ENCODE data around the gene TIA1.
"Not testable (repeated sequence)": the region's sequence is repeated elsewhere in the genome, so short reads cannot be mapped to it uniquely, and the experiment has no call there.

Gene TIA1

DNA sequence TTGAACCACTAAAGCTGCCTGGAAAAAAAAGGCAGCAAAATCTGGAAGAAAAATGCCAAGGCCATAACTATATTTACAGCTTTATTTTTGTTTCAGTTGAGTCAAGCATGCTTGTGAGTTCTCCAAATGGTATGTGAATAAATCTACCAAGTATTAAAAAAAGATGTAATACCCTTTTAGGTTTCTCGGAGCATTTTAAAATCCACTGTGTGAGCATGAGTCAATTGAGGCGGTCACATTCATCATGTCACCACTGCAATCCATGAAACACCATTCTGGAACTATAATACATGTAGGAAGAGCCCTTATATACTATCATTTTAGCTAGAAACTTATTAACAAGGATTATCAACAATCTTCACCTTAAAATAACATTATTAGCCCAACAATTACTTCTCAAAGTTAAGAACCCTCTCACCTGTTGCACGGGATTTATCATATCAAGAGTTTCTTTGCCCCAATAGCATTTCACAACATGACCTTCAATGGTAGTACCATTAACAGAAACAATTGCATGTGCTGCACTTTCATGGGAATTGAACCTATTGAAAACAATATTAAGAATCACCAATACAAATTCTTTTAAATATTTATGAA lies 33.4 kb downstream of the TIA1 start:
- ATAC-seq = no peak

DNA sequence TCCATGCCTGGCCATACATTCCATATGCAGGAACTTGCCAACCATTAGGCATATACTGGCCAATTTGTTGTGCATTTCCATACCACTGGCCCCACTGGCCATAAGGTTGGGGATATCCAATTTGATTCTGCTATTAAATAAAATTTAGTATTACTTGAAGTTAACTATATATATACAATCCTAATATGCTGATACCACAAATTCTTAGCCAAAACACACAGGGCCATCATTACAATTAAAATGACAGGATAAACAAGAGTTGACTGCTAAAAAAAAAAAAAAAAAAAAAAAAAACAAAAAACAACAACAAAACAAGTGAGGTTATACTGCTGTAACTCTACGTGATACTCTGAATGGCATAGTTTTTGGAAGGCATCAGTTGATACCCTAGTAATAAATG lies 34.1 kb downstream of the TIA1 start:
- no peak for ATAC-seq

GRCh38 chr2:70212298-70212932 lies 36.0 kb downstream of the TIA1 start:
- ATAC-seq = no peak

- ATAC-seq = no peak
Observed at GRCh38 chr2:70211595-70211994, 36.8 kb downstream of the TIA1 start.

- no peak for ATAC-seq
Observed at GRCh38 chr2:70204452-70204851, 44.0 kb downstream of the TIA1 start.

- no peak for ATAC-seq
Observed at GRCh38 chr2:70203086-70203485, 45.3 kb downstream of the TIA1 start.

GRCh38 chr2:70202236-70202806 lies 46.1 kb downstream of the TIA1 start:
- no peak for ATAC-seq

DNA sequence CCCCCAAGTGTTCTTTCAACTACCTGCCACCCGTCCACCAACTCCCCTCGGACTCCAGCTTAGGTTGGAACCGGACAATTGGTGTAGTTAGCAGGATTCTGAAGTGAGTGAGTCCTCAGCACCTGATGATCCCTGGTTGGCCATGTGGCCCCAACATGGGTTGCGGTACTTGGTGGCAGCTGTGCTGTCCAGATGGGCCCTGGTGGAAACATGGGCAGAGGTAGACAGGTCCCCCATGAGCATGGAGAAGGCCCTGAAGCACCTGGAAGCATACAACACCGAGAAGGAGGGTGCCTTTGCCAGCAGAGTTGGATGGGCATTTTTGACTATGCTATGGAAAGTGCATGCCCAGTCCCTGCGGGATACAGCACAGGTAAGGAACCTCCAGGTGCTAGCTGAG lies 46.6 kb downstream of the TIA1 start:
- ATAC-seq = no peak

DNA sequence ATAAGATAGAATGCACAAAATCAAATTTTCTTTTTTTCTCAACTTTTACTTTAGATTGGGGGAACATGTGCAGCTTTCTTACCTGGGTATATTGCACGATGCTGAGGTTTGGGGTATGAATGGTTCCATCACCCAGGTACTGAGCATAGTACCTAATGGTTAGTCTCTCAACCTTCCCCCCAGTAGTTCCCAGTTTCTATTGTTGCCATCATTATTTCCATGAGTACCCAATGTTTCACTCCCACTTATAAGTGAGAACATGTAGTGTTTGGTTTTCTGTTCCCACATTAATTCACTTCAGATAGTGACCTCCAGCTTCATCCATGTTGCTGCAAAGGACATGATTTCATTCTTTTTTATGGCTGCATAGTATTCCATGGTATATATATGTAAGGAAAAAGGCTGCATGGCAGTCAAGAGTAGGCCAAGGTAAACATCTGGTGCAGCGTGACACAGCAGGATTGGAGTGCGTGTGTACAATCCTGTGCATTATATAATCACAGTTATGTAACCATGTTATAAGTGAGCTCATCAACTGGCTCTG lies 47.1 kb downstream of the TIA1 start:
- no peak for ATAC-seq

- ATAC-seq = no peak
Observed at GRCh38 chr2:70199320-70199864, 49.0 kb downstream of the TIA1 start.

- no peak for ATAC-seq
Observed at GRCh38 chr2:70192516-70192915, 55.9 kb downstream of the TIA1 start.

GRCh38 chr2:70191244-70191735 lies 57.1 kb downstream of the TIA1 start:
- ATAC-seq = no peak

- ATAC-seq = peak; percentile 79
Observed at GRCh38 chr2:70190418-70191243, 57.8 kb downstream of the TIA1 start, which contains the start of gene C2orf42. TSS of gene C2orf42 (minus strand) at chr2:70191019. CDS start at chr2:70181985, 9,034 bp downstream.

GRCh38 chr2:70188460-70188859 lies 60.0 kb downstream of the TIA1 start:
- ATAC-seq = no peak

- not testable (repeated sequence) for ATAC-seq
Observed at GRCh38 chr2:70187170-70187569, 61.3 kb downstream of the TIA1 start.

DNA sequence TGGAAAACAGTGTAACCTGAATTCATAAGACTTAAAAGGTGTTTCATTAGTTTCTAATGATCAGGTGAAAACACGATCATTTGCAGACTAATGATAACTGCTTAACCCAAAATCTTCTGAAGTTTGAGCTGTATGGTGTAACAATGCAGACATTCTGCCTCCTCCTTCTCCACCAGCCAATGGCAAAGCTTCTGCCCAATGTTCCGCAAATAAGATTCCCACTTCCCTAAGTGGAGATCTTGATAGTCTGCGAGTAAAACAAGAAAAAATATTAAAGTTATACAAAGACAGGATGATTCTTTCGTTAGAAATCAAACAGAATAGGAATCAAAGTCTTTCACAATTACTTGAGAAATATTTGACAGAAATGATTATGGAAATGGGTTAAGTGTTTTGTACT lies 65.7 kb downstream of the TIA1 start:
- ATAC-seq = no peak

- ATAC-seq = no peak
Observed at GRCh38 chr2:70181363-70181956, 67.0 kb downstream of the TIA1 start.

DNA sequence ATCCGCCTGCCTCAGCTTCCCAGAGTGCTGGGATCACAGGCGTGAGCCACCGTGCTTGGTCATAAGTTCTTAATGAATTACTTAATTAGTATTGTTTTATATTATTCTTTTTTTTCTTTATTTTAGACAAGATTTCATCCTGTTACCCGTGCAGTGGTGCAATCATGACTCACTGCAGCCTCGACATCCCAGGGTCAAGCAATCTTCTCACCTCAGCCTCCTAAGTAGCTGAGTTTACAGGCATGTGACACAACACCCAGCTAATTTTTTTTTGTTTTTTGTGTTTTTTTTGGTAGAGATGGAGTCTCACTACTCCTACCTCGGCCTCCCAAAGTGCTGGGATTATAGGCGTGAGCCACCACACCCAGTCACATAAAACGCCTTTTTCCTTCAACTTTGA lies 74.9 kb downstream of the TIA1 start:
- no peak for ATAC-seq

DNA sequence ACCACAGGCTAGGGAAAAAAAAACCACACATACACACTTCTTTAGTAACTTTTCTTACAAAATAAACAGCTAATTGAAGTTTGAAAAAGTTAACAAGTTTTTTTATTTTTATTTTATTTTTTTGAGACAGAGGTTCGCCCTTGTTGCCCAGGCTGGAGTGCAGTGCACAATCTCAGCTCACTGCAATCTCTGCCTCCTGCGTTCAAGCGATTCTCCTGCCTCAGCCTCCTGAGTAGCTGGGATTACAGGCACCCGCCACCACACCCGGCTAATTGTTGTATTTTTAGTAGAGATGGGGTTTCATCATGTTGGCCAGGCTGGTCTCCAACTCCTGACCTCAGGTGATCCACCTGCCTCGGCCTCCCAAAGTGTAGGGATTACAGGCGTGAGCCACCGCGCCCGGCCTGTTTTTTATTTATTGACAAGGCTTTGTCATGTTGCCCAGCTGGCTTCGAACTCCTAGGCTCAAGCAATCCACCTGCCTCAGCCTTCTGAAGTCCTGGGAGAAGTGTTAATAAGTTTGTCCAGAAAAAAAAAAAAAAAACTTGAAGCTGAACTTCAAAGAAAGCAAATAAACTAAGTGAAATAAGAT lies 78.7 kb downstream of the TIA1 start:
- not testable (repeated sequence) for ATAC-seq

DNA sequence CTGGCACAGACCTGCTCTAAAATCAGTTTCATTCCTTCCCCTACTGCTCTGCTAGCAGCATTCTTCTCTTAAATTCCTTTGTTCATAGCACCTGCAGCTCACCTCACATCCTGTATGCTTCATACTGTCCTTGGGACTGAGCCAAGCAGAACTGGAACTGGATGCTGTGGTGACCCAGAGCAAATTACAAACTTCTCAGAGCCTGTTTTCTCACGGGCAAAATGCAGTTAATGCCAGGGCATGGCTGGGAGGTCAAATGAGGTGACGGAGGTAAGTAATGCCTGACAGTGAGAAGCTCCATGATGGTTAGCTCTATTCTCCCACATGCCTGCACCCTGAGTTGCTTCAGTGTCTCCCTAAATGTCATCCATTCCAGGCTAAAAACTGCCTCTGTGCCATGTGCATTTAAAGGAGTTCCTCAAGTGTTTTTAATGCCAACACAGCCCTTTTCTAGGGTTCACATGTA lies 87.3 kb downstream of the TIA1 start:
- no peak for ATAC-seq

- no peak for ATAC-seq
Observed at GRCh38 chr2:70160545-70160944, 87.9 kb downstream of the TIA1 start.
